HG02973 (cell line): ENCODE measurements around the gene FBRSL1.

Experiments
- ATAC-seq: cut with Tn5 transposase; IDR thresholded peaks from one replicate; pipeline ENCODE4 v1.9.1; 2021; ENCODE audit warnings: moderate library complexity; ENCODE audit not compliant: unreplicated experiment

FBRSL1 gene

GRCh38 chr12:132495629-132496357, 5.8 kb downstream of the FBRSL1 start:
- ATAC-seq: no peak

GRCh38 chr12:132496358-132496669, 6.4 kb downstream of the FBRSL1 start:
- ATAC-seq: no peak

GRCh38 chr12:132496710-132497109, 6.8 kb downstream of the FBRSL1 start:
- ATAC-seq: no peak

- no peak for ATAC-seq
These were observed 7.8 kb downstream of the FBRSL1 start for GRCh38 chr12:132497514-132498405.

- ATAC-seq: no peak
These were observed 9.0 kb downstream of the FBRSL1 start for GRCh38 chr12:132498931-132499330.

GRCh38 chr12:132500142-132500855, 10.3 kb downstream of the FBRSL1 start:
- no peak for ATAC-seq

GRCh38 chr12:132500856-132501180, 10.9 kb downstream of the FBRSL1 start:
- no peak for ATAC-seq

GRCh38 chr12:132501204-132501940, 11.4 kb downstream of the FBRSL1 start:
- ATAC-seq: no peak

GRCh38 chr12:132502149-132502881, 12.4 kb downstream of the FBRSL1 start:
- ATAC-seq: no peak

- no peak for ATAC-seq
These were observed 12.9 kb downstream of the FBRSL1 start for GRCh38 chr12:132502882-132503193.

GRCh38 chr12:132503618-132504204, 13.8 kb downstream of the FBRSL1 start:
- ATAC-seq: no peak

- no peak for ATAC-seq
These were observed 15.3 kb downstream of the FBRSL1 start for GRCh38 chr12:132505105-132505851.

- ATAC-seq: no peak
These were observed 15.9 kb downstream of the FBRSL1 start for GRCh38 chr12:132505852-132506219.

GRCh38 chr12:132506328-132507160, 16.6 kb downstream of the FBRSL1 start:
- ATAC-seq: no peak

- no peak for ATAC-seq
These were observed 17.2 kb downstream of the FBRSL1 start for GRCh38 chr12:132507161-132507538.

GRCh38 chr12:132507656-132508490, 17.9 kb downstream of the FBRSL1 start:
- ATAC-seq: no peak

GRCh38 chr12:132508491-132508740, 18.5 kb downstream of the FBRSL1 start:
- no peak for ATAC-seq
